ENCODE measurements around the gene FAM170B. TPM values are rescaled to one million over a fixed set of nuclear protein-coding genes. Genes with fewer than 3 reads are reported as not detected.

FAM170B gene
- total RNA-seq, 2 experiments from 2014 or later, result not detected

GRCh38 chr10:49174261-49174925, 40.6 kb upstream of the FAM170B start:
- H3K9me3 Mint-ChIP-seq (ENCODE audit: insufficient read depth), result no peaks in the 10 kb centered on the region
- peaks cover 3% of the 10 kb centered on the region for H3K27me3 Mint-ChIP-seq (ENCODE audit: low read depth)
- DNase-seq (peak; percentile 16), ATAC-seq (no peak)
- POLR2A ChIA-PET, result no interaction called here
- peaks cover 55% of the 10 kb centered on the region for H3K4me1 Mint-ChIP-seq (ENCODE audit: low read depth)
- no peak overlapping the region for H3K27ac Mint-ChIP-seq
- H3K4me3 Mint-ChIP-seq, result no peak overlapping the region
- CTCF ChIA-PET, result interaction anchor here (1.6 to 3.4 kb wide), 2 partner anchors 10 to 518 kb away, joined by 6 to 12 read pairs; no protein-coding TSS in a partner anchor
- peaks cover 7% of the 10 kb centered on the region for H3K36me3 Mint-ChIP-seq (ENCODE audit: low read depth)

GRCh38 chr10:49173853-49174252, 40.0 kb upstream of the FAM170B start:
- ATAC-seq (no peak), DNase-seq (peak; percentile 9)
- Mint-ChIP-seq H3K36me3 (ENCODE audit: low read depth) (peaks cover 7% of the 10 kb centered on the region), H3K4me3 (no peak overlapping the region), H3K9me3 (ENCODE audit: insufficient read depth) (no peaks in the 10 kb centered on the region), H3K27ac (no peak overlapping the region), H3K4me1 (ENCODE audit: low read depth) (peaks cover 54% of the 10 kb centered on the region), H3K27me3 (ENCODE audit: low read depth) (peaks cover 3% of the 10 kb centered on the region)
- CTCF ChIA-PET, result interaction anchor here (1.6 to 3.4 kb wide), 3 partner anchors 9 to 517 kb away, joined by 6 to 12 read pairs (median 8); no protein-coding TSS in a partner anchor
- POLR2A ChIA-PET, result no interaction called here

GRCh38 chr10:49173201-49173772, 39.5 kb upstream of the FAM170B start:
- peak; percentile 9 for DNase-seq
- no peaks in the 10 kb centered on the region for H3K9me3 Mint-ChIP-seq (ENCODE audit: insufficient read depth)
- no peak overlapping the region for H3K27ac Mint-ChIP-seq
- peaks cover 7% of the 10 kb centered on the region for H3K36me3 Mint-ChIP-seq (ENCODE audit: low read depth)
- ChIA-PET CTCF (interaction anchor here (1.6 to 3.4 kb wide), 3 partner anchors 9 to 517 kb away, joined by 6 to 12 read pairs (median 8); no protein-coding TSS in a partner anchor), POLR2A (no interaction called here)
- H3K4me3 Mint-ChIP-seq, result no peak overlapping the region
- ATAC-seq, result no peak
- H3K27me3 Mint-ChIP-seq (ENCODE audit: low read depth), result peaks cover 3% of the 10 kb centered on the region
- H3K4me1 Mint-ChIP-seq (ENCODE audit: low read depth), result peaks cover 48% of the 10 kb centered on the region

- DNase-seq, result peak; percentile 15
- CTCF ChIA-PET, result interaction anchor here (1.6 to 3.4 kb wide), 3 partner anchors 8 to 516 kb away, joined by 6 to 12 read pairs (median 8); no protein-coding TSS in a partner anchor
- H3K4me3 Mint-ChIP-seq, result no peak overlapping the region
- peaks cover 3% of the 10 kb centered on the region for H3K27me3 Mint-ChIP-seq (ENCODE audit: low read depth)
- H3K36me3 Mint-ChIP-seq (ENCODE audit: low read depth), result peaks cover 3% of the 10 kb centered on the region
- POLR2A ChIA-PET, result no interaction called here
- peaks cover 43% of the 10 kb centered on the region for H3K4me1 Mint-ChIP-seq (ENCODE audit: low read depth)
- no peak for ATAC-seq
- H3K27ac Mint-ChIP-seq, result no peak overlapping the region
- no peaks in the 10 kb centered on the region for H3K9me3 Mint-ChIP-seq (ENCODE audit: insufficient read depth)
Observed at GRCh38 chr10:49172777-49173132, 38.9 kb upstream of the FAM170B start.

- no peak overlapping the region for H3K27ac Mint-ChIP-seq
- H3K9me3 Mint-ChIP-seq (ENCODE audit: insufficient read depth), result no peaks in the 10 kb centered on the region
- CTCF ChIA-PET, result interaction anchor here (2.3 to 3.4 kb wide), 2 partner anchors 8 to 514 kb away, joined by 8 to 12 read pairs; no protein-coding TSS in a partner anchor
- POLR2A ChIA-PET, result no interaction called here
- DNase-seq, result peak; percentile 17
- ATAC-seq, result no peak
- no peak overlapping the region for H3K4me3 Mint-ChIP-seq
- H3K36me3 Mint-ChIP-seq (ENCODE audit: low read depth), result peaks cover under 1% of the 10 kb centered on the region
- peaks cover 3% of the 10 kb centered on the region for H3K27me3 Mint-ChIP-seq (ENCODE audit: low read depth)
- H3K4me1 Mint-ChIP-seq (ENCODE audit: low read depth), result peaks cover 37% of the 10 kb centered on the region
Observed at GRCh38 chr10:49172061-49172776, 38.4 kb upstream of the FAM170B start.

GRCh38 chr10:49171326-49172060, 37.7 kb upstream of the FAM170B start:
- no peak overlapping the region for H3K4me3 Mint-ChIP-seq
- ATAC-seq (no peak), DNase-seq (peak; percentile 12)
- H3K27ac Mint-ChIP-seq, result no peak overlapping the region
- POLR2A ChIA-PET, result no interaction called here
- H3K36me3 Mint-ChIP-seq (ENCODE audit: low read depth), result no peaks in the 10 kb centered on the region
- H3K9me3 Mint-ChIP-seq (ENCODE audit: insufficient read depth), result no peaks in the 10 kb centered on the region
- peaks cover 3% of the 10 kb centered on the region for H3K27me3 Mint-ChIP-seq (ENCODE audit: low read depth)
- CTCF ChIA-PET, result interaction anchor here (2.3 kb wide), 1 partner anchor 513 kb away, joined by 8 read pairs; no protein-coding TSS in a partner anchor
- peaks cover 32% of the 10 kb centered on the region for H3K4me1 Mint-ChIP-seq (ENCODE audit: low read depth)

GRCh38 chr10:49170632-49171325, 37.0 kb upstream of the FAM170B start:
- Mint-ChIP-seq H3K4me3 (no peak overlapping the region), H3K27ac (no peak overlapping the region), H3K9me3 (ENCODE audit: insufficient read depth) (no peaks in the 10 kb centered on the region), H3K4me1 (ENCODE audit: low read depth) (peaks cover 29% of the 10 kb centered on the region), H3K36me3 (ENCODE audit: low read depth) (no peaks in the 10 kb centered on the region), H3K27me3 (ENCODE audit: low read depth) (peaks cover 3% of the 10 kb centered on the region)
- ChIA-PET POLR2A (no interaction called here), CTCF (no interaction called here)
- no peak for ATAC-seq
- DNase-seq, result peak; percentile 18

- Mint-ChIP-seq H3K36me3 (ENCODE audit: low read depth) (no peaks in the 10 kb centered on the region), H3K4me1 (ENCODE audit: low read depth) (peaks cover 28% of the 10 kb centered on the region), H3K4me3 (no peak overlapping the region), H3K27me3 (ENCODE audit: low read depth) (peaks cover 2% of the 10 kb centered on the region), H3K9me3 (ENCODE audit: insufficient read depth) (no peaks in the 10 kb centered on the region), H3K27ac (no peak overlapping the region)
- POLR2A ChIA-PET, result no interaction called here
- CTCF ChIA-PET, result no interaction called here
- DNase-seq (peak; percentile 9), ATAC-seq (no peak)
Observed at GRCh38 chr10:49169776-49170175, 36.0 kb upstream of the FAM170B start.

- H3K9me3 Mint-ChIP-seq (ENCODE audit: insufficient read depth), result no peaks in the 10 kb centered on the region
- H3K36me3 Mint-ChIP-seq (ENCODE audit: low read depth), result no peaks in the 10 kb centered on the region
- CTCF ChIA-PET, result no interaction called here
- H3K4me3 Mint-ChIP-seq, result no peak overlapping the region
- H3K27me3 Mint-ChIP-seq (ENCODE audit: low read depth), result peaks cover 2% of the 10 kb centered on the region
- DNase-seq, result peak; percentile 4
- H3K27ac Mint-ChIP-seq, result no peak overlapping the region
- ATAC-seq, result no peak
- POLR2A ChIA-PET, result no interaction called here
- H3K4me1 Mint-ChIP-seq (ENCODE audit: low read depth), result peaks cover 31% of the 10 kb centered on the region
Observed at GRCh38 chr10:49168831-49169500, 35.1 kb upstream of the FAM170B start.

- CTCF ChIA-PET, result no interaction called here
- POLR2A ChIA-PET, result no interaction called here
- Mint-ChIP-seq H3K36me3 (ENCODE audit: low read depth) (no peaks in the 10 kb centered on the region), H3K27ac (no peak overlapping the region), H3K4me1 (ENCODE audit: low read depth) (peaks cover 30% of the 10 kb centered on the region), H3K4me3 (no peak overlapping the region), H3K9me3 (ENCODE audit: insufficient read depth) (no peaks in the 10 kb centered on the region), H3K27me3 (ENCODE audit: low read depth) (peaks cover 2% of the 10 kb centered on the region)
- DNase-seq (peak; percentile 12), ATAC-seq (no peak)
Observed at GRCh38 chr10:49168171-49168540, 34.3 kb upstream of the FAM170B start.

Data from activated CD8-positive, alpha-beta T cell treated with anti-CD3 and anti-CD28 coated beads, Interleukin-2, amount 10 ng/mL, durations not matched to agents 7 days and 5 days (primary cell).